SU-DHL-6 (cell line): ENCODE measurements around the gene SIGLEC1.

Experiments
- CTCF ChIP-seq: fragments of 200-600 bp; sonication (generic); IDR thresholded peaks from one replicate; pipeline ENCODE4 v1.5.1; 2017; ENCODE audit warnings: antibody characterized with exemption, mild to moderate bottlenecking, low read length, moderate library complexity; ENCODE audit not compliant: insufficient read depth, poor library complexity, severe bottlenecking
- EZH2phosphoT487 ChIP-seq: fragments of 200-600 bp; sonication (generic), shearing (Covaris generic); conservative IDR thresholded peaks from 2 replicates; pipeline ENCODE4 v1.6.1; 2018; ENCODE audit warnings: mild to moderate bottlenecking, antibody characterized with exemption, low read length, moderate library complexity, mixed read lengths

GRCh38 chr20:3678198-3678597, 34.2 kb downstream of the SIGLEC1 start:
- no peak for TF ChIP-seq CTCF
- no peak for TF ChIP-seq EZH2phosphoT487
